Transverse colon (tissue), 3 donors: ENCODE results near the gene RAB30.
"Not testable (repeated sequence)": the region's sequence is repeated elsewhere in the genome, so short reads cannot be mapped to it uniquely, and the experiment has no call there.

ENCODE experiments used
- EP300 ChIP-seq: sonication (generic); formaldehyde crosslinking; IDR thresholded peaks from one replicate; pipeline ENCODE4 v1.6.1; 2017; ENCODE audit warnings: antibody characterized with exemption, low read depth
- POLR2A ChIP-seq: fragments of 450-650 bp; IDR thresholded peaks from one replicate; pipeline ENCODE4 v1.6.1; 2016; ENCODE audit warnings: antibody characterized with exemption, mild to moderate bottlenecking, moderate library complexity
- TF ChIP-seq, protein P1 (sequence below), 5 experiments: fragments of 200-600 bp in 3 of 5; fragments of 450-650 bp in 2 of 5; sonication (generic) in 3 of 5; IDR thresholded peaks; 1 replicate in 2 of 5; 2 replicates in 3 of 5; pipeline ENCODE4 v1.5.1; 2016 to 2017; ENCODE audit warnings: antibody characterized with exemption in 5 of 5, inconsistent platforms in 3 of 5, mild to moderate bottlenecking in 2 of 5, moderate library complexity in 1 of 5

DNA sequence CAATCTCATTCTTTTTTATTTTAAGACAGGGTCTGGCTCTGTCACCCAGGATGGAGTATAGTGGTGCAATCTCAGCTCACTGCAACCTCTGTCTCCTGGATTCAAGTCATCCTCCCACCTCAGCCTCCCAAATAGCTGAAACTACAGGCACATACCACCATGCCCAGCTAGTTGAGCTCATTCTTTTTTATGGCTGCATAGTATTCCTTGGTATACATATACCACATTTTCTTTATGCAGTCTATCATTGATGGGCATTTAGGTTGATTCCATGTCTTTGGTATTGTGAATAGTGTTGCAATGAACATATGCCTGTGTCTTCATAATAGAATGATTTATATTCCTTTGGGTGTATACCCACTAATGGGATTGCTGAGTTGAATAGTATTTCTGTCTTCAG is 109.7 kb downstream of the RAB30 start:
- TF ChIP-seq, protein P1, sequence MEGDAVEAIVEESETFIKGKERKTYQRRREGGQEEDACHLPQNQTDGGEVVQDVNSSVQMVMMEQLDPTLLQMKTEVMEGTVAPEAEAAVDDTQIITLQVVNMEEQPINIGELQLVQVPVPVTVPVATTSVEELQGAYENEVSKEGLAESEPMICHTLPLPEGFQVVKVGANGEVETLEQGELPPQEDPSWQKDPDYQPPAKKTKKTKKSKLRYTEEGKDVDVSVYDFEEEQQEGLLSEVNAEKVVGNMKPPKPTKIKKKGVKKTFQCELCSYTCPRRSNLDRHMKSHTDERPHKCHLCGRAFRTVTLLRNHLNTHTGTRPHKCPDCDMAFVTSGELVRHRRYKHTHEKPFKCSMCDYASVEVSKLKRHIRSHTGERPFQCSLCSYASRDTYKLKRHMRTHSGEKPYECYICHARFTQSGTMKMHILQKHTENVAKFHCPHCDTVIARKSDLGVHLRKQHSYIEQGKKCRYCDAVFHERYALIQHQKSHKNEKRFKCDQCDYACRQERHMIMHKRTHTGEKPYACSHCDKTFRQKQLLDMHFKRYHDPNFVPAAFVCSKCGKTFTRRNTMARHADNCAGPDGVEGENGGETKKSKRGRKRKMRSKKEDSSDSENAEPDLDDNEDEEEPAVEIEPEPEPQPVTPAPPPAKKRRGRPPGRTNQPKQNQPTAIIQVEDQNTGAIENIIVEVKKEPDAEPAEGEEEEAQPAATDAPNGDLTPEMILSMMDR (IDR thresholded peaks at IDR 0.05): not testable (repeated sequence)
- TF ChIP-seq POLR2A, EP300: not testable (repeated sequence)
